Fibroblast of skin of scalp (primary cell): ENCODE results near the gene ANP32E.
A peak's percentile ranks its signal among the peaks of the same experiment; 100 is the strongest.
"Not testable (repeated sequence)": the region's sequence is repeated elsewhere in the genome, so short reads cannot be mapped to it uniquely, and the experiment has no call there.

Experiments used
- DNase-seq: peaks from one replicate; pipeline ENCODE4 v3.0.0-alpha.2; 2013

The ANP32E gene

GRCh38 chr1:150212070-150212469 is 23.8 kb downstream of the ANP32E start:
- no peak for DNase-seq

GRCh38 chr1:150210706-150211105 is 25.2 kb downstream of the ANP32E start:
- no peak for DNase-seq

- no peak for DNase-seq
These were observed 25.8 kb downstream of the ANP32E start for GRCh38 chr1:150210091-150210490.

- DNase-seq: not testable (repeated sequence)
These were observed 27.5 kb downstream of the ANP32E start for GRCh38 chr1:150208460-150208859.

- no peak for DNase-seq
These were observed 28.5 kb downstream of the ANP32E start for GRCh38 chr1:150207281-150207971.

GRCh38 chr1:150196417-150196816 is 39.5 kb downstream of the ANP32E start:
- no peak for DNase-seq

- peak; percentile 89 for DNase-seq
These were observed 41.4 kb downstream of the ANP32E start for GRCh38 chr1:150194381-150195031.

- peak; percentile 91 for DNase-seq
These were observed 43.9 kb downstream of the ANP32E start for GRCh38 chr1:150192012-150192411.

GRCh38 chr1:150187560-150187931 is 48.4 kb downstream of the ANP32E start:
- no peak for DNase-seq

- DNase-seq: peak; percentile 72
These were observed 48.9 kb downstream of the ANP32E start for GRCh38 chr1:150186789-150187559.

GRCh38 chr1:150186438-150186788 is 49.5 kb downstream of the ANP32E start:
- not testable (repeated sequence) for DNase-seq

GRCh38 chr1:150185481-150185880 is 50.4 kb downstream of the ANP32E start:
- no peak for DNase-seq

GRCh38 chr1:150183061-150183460 is 52.9 kb downstream of the ANP32E start:
- DNase-seq: no peak

- DNase-seq: no peak
These were observed 53.7 kb downstream of the ANP32E start for GRCh38 chr1:150182247-150182646.

GRCh38 chr1:150180474-150180873 is 55.4 kb downstream of the ANP32E start:
- no peak for DNase-seq

- no peak for DNase-seq
These were observed 56.0 kb downstream of the ANP32E start for GRCh38 chr1:150179867-150180266.

GRCh38 chr1:150178548-150178947 is 57.4 kb downstream of the ANP32E start:
- DNase-seq: no peak

GRCh38 chr1:150176593-150176992 is 59.3 kb downstream of the ANP32E start:
- DNase-seq: no peak

GRCh38 chr1:150173141-150173585 is 62.7 kb downstream of the ANP32E start:
- DNase-seq: no peak

- no peak for DNase-seq
These were observed 64.1 kb downstream of the ANP32E start for GRCh38 chr1:150171801-150172200.

- DNase-seq: peak; percentile 65
These were observed 66.8 kb downstream of the ANP32E start for GRCh38 chr1:150168960-150169601.
